ENCODE measurements around the gene RELA. TPM values are rescaled to one million over a fixed set of nuclear protein-coding genes. Genes with fewer than 3 reads are reported as not detected.
A peak's percentile ranks its signal among the peaks of the same experiment; 100 is the strongest.

Gene RELA
- total and polyA plus RNA-seq, 2 of the 13 experiments (the other 11 are each of a cell fraction or from before 2014, with no cell fraction given) = 21.4 to 40.5 TPM

DNA sequence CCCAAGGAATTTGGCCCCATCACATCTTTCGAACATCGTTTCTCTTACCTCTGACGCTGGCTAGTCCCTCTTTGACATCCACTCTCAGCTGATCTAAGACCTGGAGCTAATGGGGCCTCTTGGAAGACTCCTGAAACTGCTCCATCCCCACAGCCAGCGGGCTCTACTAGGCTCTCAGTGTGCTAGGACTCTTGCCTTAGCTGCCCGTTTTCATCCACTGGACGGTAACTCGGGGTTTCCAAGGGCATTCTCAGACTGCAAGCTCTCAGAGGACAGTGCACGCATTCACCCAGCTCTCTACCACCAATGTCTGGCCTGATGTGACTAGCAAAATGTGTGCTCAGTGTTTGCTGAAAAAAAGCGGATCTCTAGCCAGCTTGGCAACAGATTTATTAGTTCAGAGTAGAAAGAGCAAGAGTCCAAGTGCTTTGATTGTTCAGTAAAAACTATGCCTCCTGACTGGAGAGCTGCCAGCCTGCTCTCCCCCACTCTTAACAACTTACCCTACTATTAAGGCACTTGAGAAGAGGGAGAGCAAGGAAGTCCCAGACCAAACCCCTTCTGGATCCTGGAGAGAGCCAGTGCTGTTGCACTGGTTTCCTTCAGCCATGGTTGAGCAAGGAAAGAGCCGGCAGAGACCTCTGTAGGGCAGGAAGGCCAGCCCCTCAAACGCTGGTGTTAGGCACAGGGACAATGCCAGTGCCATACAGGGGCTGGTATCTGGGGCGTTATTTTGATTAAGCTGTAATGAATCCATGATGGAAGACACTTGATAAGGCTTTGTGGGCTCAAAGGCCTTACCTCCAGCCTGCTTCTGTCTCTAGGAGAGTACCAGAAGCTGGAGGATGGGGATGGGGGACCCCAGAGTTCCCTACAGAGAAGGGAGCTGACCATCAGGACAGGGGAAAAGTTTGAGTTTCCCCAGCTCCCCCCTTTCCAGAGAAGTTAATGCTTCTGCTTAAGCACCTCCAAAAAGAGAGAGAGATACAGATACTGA lies 9.2 kb downstream of the RELA start (continued):
- TF ChIP-seq HNRNPK (IDR thresholded peaks at IDR 0.05; ENCODE audit: low read depth, low read length, poor library complexity, severe bottlenecking) = no peak
- TF ChIP-seq, protein P1, sequence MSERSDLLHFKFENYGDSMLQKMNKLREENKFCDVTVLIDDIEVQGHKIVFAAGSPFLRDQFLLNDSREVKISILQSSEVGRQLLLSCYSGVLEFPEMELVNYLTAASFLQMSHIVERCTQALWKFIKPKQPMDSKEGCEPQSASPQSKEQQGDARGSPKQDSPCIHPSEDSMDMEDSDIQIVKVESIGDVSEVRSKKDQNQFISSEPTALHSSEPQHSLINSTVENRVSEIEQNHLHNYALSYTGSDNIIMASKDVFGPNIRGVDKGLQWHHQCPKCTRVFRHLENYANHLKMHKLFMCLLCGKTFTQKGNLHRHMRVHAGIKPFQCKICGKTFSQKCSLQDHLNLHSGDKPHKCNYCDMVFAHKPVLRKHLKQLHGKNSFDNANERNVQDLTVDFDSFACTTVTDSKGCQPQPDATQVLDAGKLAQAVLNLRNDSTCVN (CRISPR knock-in tag; IDR thresholded peaks at IDR 0.05; ENCODE audit: borderline replicate concordance) = no peak
- TF ChIP-seq, protein P2, sequence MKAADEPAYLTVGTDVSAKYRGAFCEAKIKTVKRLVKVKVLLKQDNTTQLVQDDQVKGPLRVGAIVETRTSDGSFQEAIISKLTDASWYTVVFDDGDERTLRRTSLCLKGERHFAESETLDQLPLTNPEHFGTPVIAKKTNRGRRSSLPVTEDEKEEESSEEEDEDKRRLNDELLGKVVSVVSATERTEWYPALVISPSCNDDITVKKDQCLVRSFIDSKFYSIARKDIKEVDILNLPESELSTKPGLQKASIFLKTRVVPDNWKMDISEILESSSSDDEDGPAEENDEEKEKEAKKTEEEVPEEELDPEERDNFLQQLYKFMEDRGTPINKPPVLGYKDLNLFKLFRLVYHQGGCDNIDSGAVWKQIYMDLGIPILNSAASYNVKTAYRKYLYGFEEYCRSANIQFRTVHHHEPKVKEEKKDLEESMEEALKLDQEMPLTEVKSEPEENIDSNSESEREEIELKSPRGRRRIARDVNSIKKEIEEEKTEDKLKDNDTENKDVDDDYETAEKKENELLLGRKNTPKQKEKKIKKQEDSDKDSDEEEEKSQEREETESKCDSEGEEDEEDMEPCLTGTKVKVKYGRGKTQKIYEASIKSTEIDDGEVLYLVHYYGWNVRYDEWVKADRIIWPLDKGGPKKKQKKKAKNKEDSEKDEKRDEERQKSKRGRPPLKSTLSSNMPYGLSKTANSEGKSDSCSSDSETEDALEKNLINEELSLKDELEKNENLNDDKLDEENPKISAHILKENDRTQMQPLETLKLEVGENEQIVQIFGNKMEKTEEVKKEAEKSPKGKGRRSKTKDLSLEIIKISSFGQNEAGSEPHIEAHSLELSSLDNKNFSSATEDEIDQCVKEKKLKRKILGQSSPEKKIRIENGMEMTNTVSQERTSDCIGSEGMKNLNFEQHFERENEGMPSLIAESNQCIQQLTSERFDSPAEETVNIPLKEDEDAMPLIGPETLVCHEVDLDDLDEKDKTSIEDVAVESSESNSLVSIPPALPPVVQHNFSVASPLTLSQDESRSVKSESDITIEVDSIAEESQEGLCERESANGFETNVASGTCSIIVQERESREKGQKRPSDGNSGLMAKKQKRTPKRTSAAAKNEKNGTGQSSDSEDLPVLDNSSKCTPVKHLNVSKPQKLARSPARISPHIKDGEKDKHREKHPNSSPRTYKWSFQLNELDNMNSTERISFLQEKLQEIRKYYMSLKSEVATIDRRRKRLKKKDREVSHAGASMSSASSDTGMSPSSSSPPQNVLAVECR (CRISPR knock-in tag; IDR thresholded peaks at IDR 0.05; ENCODE audit: borderline replicate concordance) = no peak
- no peak for TF ChIP-seq ZZZ3 (CRISPR knock-in tag; IDR thresholded peaks at IDR 0.05; ENCODE audit: borderline replicate concordance)
- TF ChIP-seq CC2D1A (CRISPR knock-in tag; IDR thresholded peaks at IDR 0.05) = no peak
- no peak for TF ChIP-seq GTF2F1 (IDR thresholded peaks at IDR 0.05; ENCODE audit: low read length)
- TF ChIP-seq ZNF879 (CRISPR knock-in tag; IDR thresholded peaks at IDR 0.05) = 0 out of 2 replicates have a peak, but pooled peaks have one; percentile 9
- no peak for TF ChIP-seq ZNF17 (CRISPR knock-in tag; IDR thresholded peaks at IDR 0.05)
- no peak for TF ChIP-seq PAF1 (CRISPR knock-in tag; IDR thresholded peaks at IDR 0.05)
- TF ChIP-seq, protein P3, sequence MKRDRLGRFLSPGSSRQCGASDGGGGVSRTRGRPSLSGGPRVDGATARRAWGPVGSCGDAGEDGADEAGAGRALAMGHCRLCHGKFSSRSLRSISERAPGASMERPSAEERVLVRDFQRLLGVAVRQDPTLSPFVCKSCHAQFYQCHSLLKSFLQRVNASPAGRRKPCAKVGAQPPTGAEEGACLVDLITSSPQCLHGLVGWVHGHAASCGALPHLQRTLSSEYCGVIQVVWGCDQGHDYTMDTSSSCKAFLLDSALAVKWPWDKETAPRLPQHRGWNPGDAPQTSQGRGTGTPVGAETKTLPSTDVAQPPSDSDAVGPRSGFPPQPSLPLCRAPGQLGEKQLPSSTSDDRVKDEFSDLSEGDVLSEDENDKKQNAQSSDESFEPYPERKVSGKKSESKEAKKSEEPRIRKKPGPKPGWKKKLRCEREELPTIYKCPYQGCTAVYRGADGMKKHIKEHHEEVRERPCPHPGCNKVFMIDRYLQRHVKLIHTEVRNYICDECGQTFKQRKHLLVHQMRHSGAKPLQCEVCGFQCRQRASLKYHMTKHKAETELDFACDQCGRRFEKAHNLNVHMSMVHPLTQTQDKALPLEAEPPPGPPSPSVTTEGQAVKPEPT (CRISPR knock-in tag; IDR thresholded peaks at IDR 0.05; ENCODE audit: low read depth) = no peak; the same call in 1 of the 2 replicates
- TF ChIP-seq ZNF234 (CRISPR knock-in tag; conservative IDR thresholded peaks at IDR 0.05) = 0 out of 2 replicates have a peak, but pooled peaks have one; percentile 13
- TF ChIP-seq ZNF850 (CRISPR knock-in tag; conservative IDR thresholded peaks at IDR 0.05) = no peak
- TF ChIP-seq, protein P4, sequence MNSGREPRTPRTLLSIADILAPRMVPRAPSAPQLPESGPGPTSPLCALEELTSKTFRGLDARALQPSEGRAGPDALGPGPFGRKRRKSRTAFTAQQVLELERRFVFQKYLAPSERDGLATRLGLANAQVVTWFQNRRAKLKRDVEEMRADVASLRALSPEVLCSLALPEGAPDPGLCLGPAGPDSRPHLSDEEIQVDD (CRISPR knock-in tag; IDR thresholded peaks at IDR 0.05; ENCODE audit: borderline replicate concordance) = no peak
- no peak for TF ChIP-seq KLF9 (CRISPR knock-in tag; IDR thresholded peaks at IDR 0.05; ENCODE audit: low read depth)
- TF ChIP-seq, protein P5, sequence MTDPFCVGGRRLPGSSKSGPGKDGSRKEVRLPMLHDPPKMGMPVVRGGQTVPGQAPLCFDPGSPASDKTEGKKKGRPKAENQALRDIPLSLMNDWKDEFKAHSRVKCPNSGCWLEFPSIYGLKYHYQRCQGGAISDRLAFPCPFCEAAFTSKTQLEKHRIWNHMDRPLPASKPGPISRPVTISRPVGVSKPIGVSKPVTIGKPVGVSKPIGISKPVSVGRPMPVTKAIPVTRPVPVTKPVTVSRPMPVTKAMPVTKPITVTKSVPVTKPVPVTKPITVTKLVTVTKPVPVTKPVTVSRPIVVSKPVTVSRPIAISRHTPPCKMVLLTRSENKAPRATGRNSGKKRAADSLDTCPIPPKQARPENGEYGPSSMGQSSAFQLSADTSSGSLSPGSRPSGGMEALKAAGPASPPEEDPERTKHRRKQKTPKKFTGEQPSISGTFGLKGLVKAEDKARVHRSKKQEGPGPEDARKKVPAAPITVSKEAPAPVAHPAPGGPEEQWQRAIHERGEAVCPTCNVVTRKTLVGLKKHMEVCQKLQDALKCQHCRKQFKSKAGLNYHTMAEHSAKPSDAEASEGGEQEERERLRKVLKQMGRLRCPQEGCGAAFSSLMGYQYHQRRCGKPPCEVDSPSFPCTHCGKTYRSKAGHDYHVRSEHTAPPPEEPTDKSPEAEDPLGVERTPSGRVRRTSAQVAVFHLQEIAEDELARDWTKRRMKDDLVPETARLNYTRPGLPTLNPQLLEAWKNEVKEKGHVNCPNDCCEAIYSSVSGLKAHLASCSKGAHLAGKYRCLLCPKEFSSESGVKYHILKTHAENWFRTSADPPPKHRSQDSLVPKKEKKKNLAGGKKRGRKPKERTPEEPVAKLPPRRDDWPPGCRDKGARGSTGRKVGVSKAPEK (CRISPR knock-in tag; IDR thresholded peaks at IDR 0.05; ENCODE audit: borderline replicate concordance) = no peak

Data from HepG2 (cell line).